ENCODE measurements around the gene COL7A1. TPM values are rescaled to one million over a fixed set of nuclear protein-coding genes. Genes with fewer than 3 reads are reported as not detected.

COL7A1 gene
- total RNA-seq, 4 donors from 2014 or later, result 3.1 to 15.7 (median 15.0) TPM

- Histone ChIP-seq H3K27me3 (no peaks in the 10 kb centered on the region), H3K36me3 (peaks cover 0 to 35% (median 0%) of the 10 kb centered on the region in 3 donors), H3K4me3 (no peak overlapping the region), H3K27ac (no peak overlapping the region), H3K4me1 (no peaks in the 10 kb centered on the region), H3K9me3 (no peaks in the 10 kb centered on the region)
- no peak for DNase-seq (ENCODE audit: low spot score in 2 of 2)
- WGBS, 2 donors, result 86 to 88% methylated on average over 7 to 8 of the region's 9 CpGs
- no peak for TF ChIP-seq POLR2A (IDR thresholded peaks at IDR 0.05)
- no peak for TF ChIP-seq CTCF (IDR thresholded peaks at IDR 0.05)
- no peak for TF ChIP-seq EP300 (IDR thresholded peaks at IDR 0.05)
Observed at GRCh38 chr3:48584836-48585235, 10.3 kb downstream of the COL7A1 start.

GRCh38 chr3:48581621-48582481, 13.3 kb downstream of the COL7A1 start:
- no peaks in the 10 kb centered on the region for H3K9me3 ChIP-seq
- H3K4me1 ChIP-seq, result no peaks in the 10 kb centered on the region
- TF ChIP-seq EP300 (IDR thresholded peaks at IDR 0.05) (no peak), CTCF (IDR thresholded peaks at IDR 0.05) (no peak), POLR2A (IDR thresholded peaks at IDR 0.05) (no peak)
- DNase-seq (ENCODE audit: low spot score in 2 of 2), result no peak
- no peak overlapping the region for H3K4me3 ChIP-seq
- H3K36me3 ChIP-seq, result peaks cover 0 to 55% (median 0%) of the 10 kb centered on the region in 3 donors
- 69 to 83% methylated on average over 13 of the region's 14 CpGs for WGBS, 2 donors
- H3K27ac ChIP-seq, result no peak overlapping the region
- H3K27me3 ChIP-seq, result no peaks in the 10 kb centered on the region

- Histone ChIP-seq H3K36me3 (peaks cover 0 to 46% (median 0%) of the 10 kb centered on the region in 3 donors), H3K27me3 (no peaks in the 10 kb centered on the region), H3K9me3 (no peaks in the 10 kb centered on the region), H3K4me3 (no peak overlapping the region), H3K27ac (no peak overlapping the region), H3K4me1 (no peaks in the 10 kb centered on the region)
- no peak for DNase-seq (ENCODE audit: low spot score in 2 of 2)
- WGBS, 2 donors, result 78 to 88% methylated on average over 2 to 4 of the region's 4 CpGs
- TF ChIP-seq CTCF (IDR thresholded peaks at IDR 0.05), result no peak
- TF ChIP-seq POLR2A (IDR thresholded peaks at IDR 0.05), result no peak
- TF ChIP-seq EP300 (IDR thresholded peaks at IDR 0.05), result no peak
Observed at GRCh38 chr3:48576647-48577046, 18.5 kb downstream of the COL7A1 start.

GRCh38 chr3:48575366-48575765, 19.8 kb downstream of the COL7A1 start:
- Histone ChIP-seq H3K27me3 (no peaks in the 10 kb centered on the region), H3K27ac (no peak overlapping the region), H3K9me3 (no peaks in the 10 kb centered on the region), H3K4me3 (no peak overlapping the region), H3K4me1 (no peaks in the 10 kb centered on the region), H3K36me3 (peaks cover 0 to 41% (median 0%) of the 10 kb centered on the region in 3 donors)
- DNase-seq (ENCODE audit: low spot score in 2 of 2), result no peak
- TF ChIP-seq CTCF (IDR thresholded peaks at IDR 0.05), result no peak
- TF ChIP-seq EP300 (IDR thresholded peaks at IDR 0.05), result no peak
- TF ChIP-seq POLR2A (IDR thresholded peaks at IDR 0.05), result no peak
- 76 to 84% methylated on average over 2 to 14 of the region's 17 CpGs for WGBS, 2 donors

- no peak overlapping the region for H3K27ac ChIP-seq
- H3K9me3 ChIP-seq, result no peaks in the 10 kb centered on the region
- 86 to 96% methylated on average over 10 of the region's 10 CpGs for WGBS, 2 donors
- H3K4me3 ChIP-seq, result no peak overlapping the region
- TF ChIP-seq CTCF (IDR thresholded peaks at IDR 0.05) (no peak), POLR2A (IDR thresholded peaks at IDR 0.05) (no peak), EP300 (IDR thresholded peaks at IDR 0.05) (no peak)
- H3K4me1 ChIP-seq, result no peaks in the 10 kb centered on the region
- H3K36me3 ChIP-seq, result peaks cover 0 to 34% (median 0%) of the 10 kb centered on the region in 3 donors
- H3K27me3 ChIP-seq, result no peaks in the 10 kb centered on the region
- no peak for DNase-seq (ENCODE audit: low spot score in 2 of 2)
Observed at GRCh38 chr3:48573973-48574585, 21.1 kb downstream of the COL7A1 start.

Measured in tibial nerve (tissue), 4 donors.